AG04449 (cell line): ENCODE data around the gene ODF2L.
A peak's percentile ranks its signal among the peaks of the same experiment; 100 is the strongest.

Experiments
- CTCF ChIA-PET: fragments of 350-600 bp; formaldehyde crosslinking; extraction: SDS; loops from one replicate; lab custom pipeline; 2021; ENCODE audit warnings: antibody characterized with exemption; lab: Yijun Ruan, JAX
- POLR2A ChIA-PET: fragments of 400-600, 350-600 bp; formaldehyde crosslinking; extraction: SDS; loops from one replicate; lab custom pipeline; 2020; ENCODE audit warnings: antibody characterized with exemption, inconsistent platforms; lab: Yijun Ruan, JAX
- DNase-seq: peaks from one replicate; pipeline ENCODE4 v3.0.0-alpha.2; 2010; ENCODE audit warnings: low read depth, low spot score
- H3K4me3 ChIP-seq: 2 replicates; pipeline ENCODE4 v1.5.1; 2011; ENCODE audit warnings: low read depth, mild to moderate bottlenecking, control low read depth, low read length
- CTCF ChIP-seq: IDR thresholded peaks from one replicate; pipeline ENCODE4 v1.5.1; 2011; ENCODE audit warnings: mild to moderate bottlenecking, moderate library complexity, low read length, control low read depth, inconsistent platforms; ENCODE audit not compliant: insufficient read depth; ENCODE audit errors: missing control alignments

Gene ODF2L

DNA sequence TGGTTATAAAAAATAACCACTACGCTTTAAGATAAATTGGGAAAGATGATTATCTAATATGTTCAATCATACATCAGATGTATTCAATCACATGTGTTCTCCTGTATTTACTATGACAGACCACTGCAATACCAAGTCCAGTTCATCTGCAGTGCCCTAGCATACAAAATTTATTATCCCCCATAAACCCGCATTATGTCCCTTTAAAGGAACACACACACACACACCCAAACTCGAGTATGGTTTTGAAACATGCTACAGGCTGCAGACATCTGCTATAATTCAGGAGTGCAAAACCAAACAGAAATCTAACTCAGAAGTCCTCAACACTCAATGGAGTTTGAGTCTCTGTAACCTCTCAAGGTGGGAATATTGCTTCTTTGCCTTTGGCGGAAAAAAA lies 14.9 kb downstream of the ODF2L start:
- DNase-seq: no peak
- POLR2A ChIA-PET: no interaction called here
- CTCF ChIA-PET: no interaction called here
- no peak for TF ChIP-seq CTCF
- no peak overlapping the region for H3K4me3 ChIP-seq

DNA sequence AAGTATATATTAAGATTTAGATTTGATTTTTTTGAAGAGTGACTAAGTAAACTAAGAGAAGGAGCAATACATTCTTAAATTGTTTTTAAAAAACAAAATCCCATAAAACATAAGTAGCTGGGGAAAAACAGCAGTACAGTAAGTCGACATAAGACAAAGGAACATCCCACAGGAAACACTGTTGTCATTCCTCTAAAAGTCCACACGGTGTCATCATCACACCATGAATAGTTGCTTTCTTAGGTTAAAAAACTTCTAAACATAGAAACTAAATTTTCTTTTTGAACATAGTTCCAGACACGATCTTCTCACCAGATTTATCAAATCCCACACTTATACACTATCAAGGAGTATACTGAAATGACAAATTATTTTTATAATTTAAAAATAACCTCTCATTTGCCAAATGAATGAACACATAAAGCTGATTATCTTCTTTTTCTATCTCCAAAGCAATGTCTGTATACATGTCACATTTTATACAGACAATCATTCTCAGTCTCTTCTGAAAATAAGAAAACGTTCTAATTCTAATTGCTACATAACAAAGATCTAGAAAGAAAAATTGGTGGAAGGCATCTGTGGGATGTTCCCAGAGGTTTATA lies 15.8 kb downstream of the ODF2L start:
- peak; percentile 45 for DNase-seq
- ChIA-PET CTCF (interaction anchor here (0.5 to 8.4 kb wide), 33 partner anchors 8 to 757 kb away, joined by 3 to 198 read pairs (median 4); partner anchors contain the start of genes ODF2L and SH3GLB1), POLR2A (no interaction called here)
- H3K4me3 ChIP-seq: no peak overlapping the region
- peak; percentile 52 for TF ChIP-seq CTCF

DNA sequence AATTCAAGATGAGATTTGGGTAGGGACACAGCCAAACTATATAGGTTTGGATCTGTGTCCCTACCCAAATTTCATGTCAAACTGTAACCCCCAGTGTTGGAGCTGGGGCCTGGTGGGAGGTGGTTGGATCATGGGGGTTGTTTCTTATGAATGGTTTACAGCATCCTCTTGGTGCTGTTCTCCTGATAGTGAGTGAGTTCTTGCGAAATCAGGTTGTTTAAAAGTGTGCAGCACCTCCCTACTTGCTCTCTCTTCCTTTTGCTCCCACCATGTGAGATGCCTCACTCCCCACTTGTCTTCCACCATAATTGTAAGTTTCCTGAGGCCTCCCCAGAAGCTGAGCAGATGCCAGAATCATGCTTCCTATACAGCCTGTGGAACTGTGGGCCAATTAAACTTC lies 17.3 kb downstream of the ODF2L start:
- no peak for TF ChIP-seq CTCF
- DNase-seq: no peak
- ChIA-PET CTCF (interaction anchor here (0.9 to 8.4 kb wide), 10 partner anchors 14 to 706 kb away, joined by 3 to 198 read pairs (median 6); partner anchors contain the start of gene ODF2L), POLR2A (no interaction called here)
- H3K4me3 ChIP-seq: no peak overlapping the region

- CTCF ChIA-PET: interaction anchor here (1.0 to 8.4 kb wide), 4 partner anchors 96 to 707 kb away, joined by 3 to 198 read pairs (median 4); no protein-coding TSS in a partner anchor
- DNase-seq: no peak
- POLR2A ChIA-PET: no interaction called here
- TF ChIP-seq CTCF: no peak
- H3K4me3 ChIP-seq: no peak overlapping the region
These were observed 18.8 kb downstream of the ODF2L start for GRCh38 chr1:86377341-86377740.

DNA sequence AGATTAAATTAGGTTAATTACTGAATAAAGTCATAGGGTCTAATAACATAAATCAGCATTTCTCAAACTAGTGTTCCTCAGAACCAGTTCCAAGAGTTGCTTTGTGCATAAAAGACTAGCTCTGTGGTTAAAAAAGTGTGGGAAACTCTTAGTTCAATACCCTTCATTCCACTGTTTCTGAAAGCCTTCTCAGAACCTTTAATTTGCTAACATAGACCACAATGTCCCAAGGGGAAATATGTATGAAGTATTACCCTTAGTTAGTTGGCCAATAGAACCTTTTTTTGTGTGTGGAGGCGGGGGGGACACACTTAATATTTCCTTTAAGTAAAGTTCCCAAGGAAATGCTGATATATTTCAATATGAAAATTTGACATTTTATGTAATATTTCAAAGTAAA lies 20.4 kb downstream of the ODF2L start:
- no peak for DNase-seq
- no peak for TF ChIP-seq CTCF
- ChIA-PET POLR2A (no interaction called here), CTCF (interaction anchor here (8.4 kb wide), 1 partner anchor 129 kb away, joined by 198 read pairs; no protein-coding TSS in a partner anchor)
- H3K4me3 ChIP-seq: no peak overlapping the region

DNA sequence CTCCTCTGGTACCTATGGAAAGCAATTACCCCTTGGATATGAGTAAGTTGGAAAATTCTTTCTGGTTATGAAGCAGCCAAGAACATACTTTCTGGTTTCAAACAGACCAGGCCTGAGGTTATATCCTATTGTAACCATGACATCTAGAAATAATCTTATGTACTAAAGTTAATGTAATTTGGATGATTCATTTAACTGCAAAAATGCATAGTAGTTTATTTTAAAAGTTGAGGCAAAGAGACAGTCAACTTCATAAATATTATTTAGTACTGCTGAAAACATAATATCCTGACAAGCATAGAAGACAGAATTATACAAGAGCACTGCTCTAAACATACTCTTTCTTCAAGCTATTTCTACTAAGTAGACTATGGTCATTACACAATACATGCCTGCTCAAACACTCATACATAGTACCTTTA lies 25.5 kb downstream of the ODF2L start:
- CTCF ChIA-PET: interaction anchor here (1.4 kb wide), 1 partner anchor 9 kb away, joined by 4 read pairs; no protein-coding TSS in a partner anchor
- no peak for TF ChIP-seq CTCF
- peak; percentile 51 for DNase-seq
- POLR2A ChIA-PET: interaction anchor here (0.5 kb wide), 1 partner anchor 9 kb away, joined by 3 read pairs; no protein-coding TSS in a partner anchor
- H3K4me3 ChIP-seq: no peak overlapping the region
